Inferior parietal cortex (tissue), 1 donor: ENCODE results near the gene FANCC.
A peak's percentile ranks its signal among the peaks of the same experiment; 100 is the strongest.

Source experiments
- DNase-seq: peaks from one replicate; pipeline ENCODE4 v3.0.0-alpha.2; 2016; ENCODE audit errors: extremely low spot score

Gene FANCC

GRCh38 chr9:95102001-95102433 lies 215.5 kb downstream of the FANCC start:
- peak; percentile 73 for DNase-seq

- DNase-seq: no peak
These were observed 216.2 kb downstream of the FANCC start for GRCh38 chr9:95101326-95101725.

- DNase-seq: no peak
These were observed 217.4 kb downstream of the FANCC start for GRCh38 chr9:95100071-95100627.

- no peak for DNase-seq
These were observed 218.0 kb downstream of the FANCC start for GRCh38 chr9:95099321-95100070.

- DNase-seq: no peak
These were observed 219.1 kb downstream of the FANCC start for GRCh38 chr9:95098391-95098921.

- no peak for DNase-seq
These were observed 220.2 kb downstream of the FANCC start for GRCh38 chr9:95097279-95097678.

GRCh38 chr9:95096807-95097206 lies 220.7 kb downstream of the FANCC start:
- no peak for DNase-seq

- DNase-seq: no peak
These were observed 221.1 kb downstream of the FANCC start for GRCh38 chr9:95096381-95096780.

- DNase-seq: no peak
These were observed 221.7 kb downstream of the FANCC start for GRCh38 chr9:95095641-95096355.

GRCh38 chr9:95094002-95094401 lies 223.5 kb downstream of the FANCC start:
- DNase-seq: no peak

GRCh38 chr9:95093586-95093985 lies 223.9 kb downstream of the FANCC start:
- DNase-seq: no peak

GRCh38 chr9:95092262-95093072 lies 225.0 kb downstream of the FANCC start:
- DNase-seq: no peak

GRCh38 chr9:95091601-95092261 lies 225.8 kb downstream of the FANCC start:
- no peak for DNase-seq

- no peak for DNase-seq
These were observed 226.5 kb downstream of the FANCC start for GRCh38 chr9:95090871-95091577.

- DNase-seq: no peak
These were observed 227.3 kb downstream of the FANCC start for GRCh38 chr9:95090023-95090791.

- DNase-seq: no peak
These were observed 228.1 kb downstream of the FANCC start for GRCh38 chr9:95089257-95090022.

- DNase-seq: no peak
These were observed 228.9 kb downstream of the FANCC start for GRCh38 chr9:95088421-95089161.

GRCh38 chr9:95087659-95088242 lies 229.8 kb downstream of the FANCC start:
- no peak for DNase-seq
